ENCODE results near the gene MRFAP1L1.

The MRFAP1L1 gene

GRCh38 chr4:6710282-6710681, 617 bp upstream of the MRFAP1L1 start:
- H2AFZ ChIP-seq (ENCODE audit: low read length), result 0 out of 2 replicates have a peak overlapping the region, but pooled peaks have one; percentile 55
- no peaks in the 10 kb centered on the region for H3K27me3 ChIP-seq (ENCODE audit: insufficient read depth, low read length)
- H3K9ac ChIP-seq (ENCODE audit: low read length), result peak overlapping the region; percentile 43; the same call in 1 of the 2 replicates
- H3F3A ChIP-seq (ENCODE audit: insufficient read depth, low read length), result no peaks in the 10 kb centered on the region
- no peaks in the 10 kb centered on the region for H3K9me2 ChIP-seq (ENCODE audit: low read depth, low read length)
- H3K4me2 ChIP-seq (ENCODE audit: low read length), result peak overlapping the region; percentile 74
- peaks cover 17% of the 10 kb centered on the region for H3K4me1 ChIP-seq (ENCODE audit: insufficient read depth, low read length, severe bottlenecking)
- peak overlapping the region; percentile 80 for H3K4me3 ChIP-seq (ENCODE audit: low read depth, low read length, poor library complexity, severe bottlenecking)
- H3K36me3 ChIP-seq (ENCODE audit: insufficient read depth, low read length), result peaks cover 28% of the 10 kb centered on the region
- no peaks in the 10 kb centered on the region for H4K20me1 ChIP-seq (ENCODE audit: insufficient read depth, low read length)
- H3K9me3 ChIP-seq (ENCODE audit: low read length), result peaks cover 10% of the 10 kb centered on the region; the same call in 1 of the 2 replicates
- no peak overlapping the region for H3K27ac ChIP-seq (ENCODE audit: low read depth, low read length, poor library complexity, severe bottlenecking)
- no peaks in the 10 kb centered on the region; the same call in 1 of the 2 replicates for H3K79me2 ChIP-seq (ENCODE audit: insufficient read depth, low read length)
- TF ChIP-seq EZH2 (IDR thresholded peaks at IDR 0.05; ENCODE audit: borderline replicate concordance, low read length), result no peak
- TF ChIP-seq CTCF (IDR thresholded peaks at IDR 0.05; ENCODE audit: low read length), result no peak

- Histone ChIP-seq H3K9me3 (ENCODE audit: low read length) (peaks cover 8% of the 10 kb centered on the region; the same call in 1 of the 2 replicates), H2AFZ (ENCODE audit: low read length) (no peak overlapping the region), H3K4me1 (ENCODE audit: insufficient read depth, low read length, severe bottlenecking) (peaks cover 17% of the 10 kb centered on the region), H3K27me3 (ENCODE audit: insufficient read depth, low read length) (no peaks in the 10 kb centered on the region), H3K79me2 (ENCODE audit: insufficient read depth, low read length) (no peaks in the 10 kb centered on the region; the same call in 1 of the 2 replicates), H3K4me2 (ENCODE audit: low read length) (no peak overlapping the region), H3K36me3 (ENCODE audit: insufficient read depth, low read length) (peaks cover 28% of the 10 kb centered on the region), H3K4me3 (ENCODE audit: low read depth, low read length, poor library complexity, severe bottlenecking) (no peak overlapping the region), H4K20me1 (ENCODE audit: insufficient read depth, low read length) (no peaks in the 10 kb centered on the region), H3K9ac (ENCODE audit: low read length) (no peak overlapping the region), H3K9me2 (ENCODE audit: low read depth, low read length) (no peaks in the 10 kb centered on the region), H3K27ac (ENCODE audit: low read depth, low read length, poor library complexity, severe bottlenecking) (no peak overlapping the region), H3F3A (ENCODE audit: insufficient read depth, low read length) (no peaks in the 10 kb centered on the region)
- TF ChIP-seq EZH2 (IDR thresholded peaks at IDR 0.05; ENCODE audit: borderline replicate concordance, low read length) (no peak), CTCF (IDR thresholded peaks at IDR 0.05; ENCODE audit: low read length) (no peak)
Measured at GRCh38 chr4:6706173-6706572, 3.5 kb downstream of the MRFAP1L1 start.

- Histone ChIP-seq H3F3A (ENCODE audit: insufficient read depth, low read length) (no peaks in the 10 kb centered on the region), H3K4me3 (ENCODE audit: low read depth, low read length, poor library complexity, severe bottlenecking) (no peak overlapping the region), H3K9me2 (ENCODE audit: low read depth, low read length) (no peaks in the 10 kb centered on the region), H3K27ac (ENCODE audit: low read depth, low read length, poor library complexity, severe bottlenecking) (no peak overlapping the region), H4K20me1 (ENCODE audit: insufficient read depth, low read length) (no peaks in the 10 kb centered on the region), H3K9me3 (ENCODE audit: low read length) (peaks cover 6% of the 10 kb centered on the region; the same call in 1 of the 2 replicates), H3K9ac (ENCODE audit: low read length) (no peak overlapping the region), H3K36me3 (ENCODE audit: insufficient read depth, low read length) (peaks cover 28% of the 10 kb centered on the region), H2AFZ (ENCODE audit: low read length) (no peak overlapping the region), H3K79me2 (ENCODE audit: insufficient read depth, low read length) (no peaks in the 10 kb centered on the region; the same call in 1 of the 2 replicates), H3K4me2 (ENCODE audit: low read length) (no peak overlapping the region), H3K4me1 (ENCODE audit: insufficient read depth, low read length, severe bottlenecking) (peaks cover 17% of the 10 kb centered on the region), H3K27me3 (ENCODE audit: insufficient read depth, low read length) (no peaks in the 10 kb centered on the region)
- no peak for TF ChIP-seq CTCF (IDR thresholded peaks at IDR 0.05; ENCODE audit: low read length)
- no peak for TF ChIP-seq EZH2 (IDR thresholded peaks at IDR 0.05; ENCODE audit: borderline replicate concordance, low read length)
Measured at GRCh38 chr4:6705646-6706045, 4.0 kb downstream of the MRFAP1L1 start.

Data from OCI-LY1 (cell line).